ENCODE data around the gene AGXT. TPM values are rescaled to one million over a fixed set of nuclear protein-coding genes. Genes with fewer than 3 reads are reported as not detected.

Gene AGXT
- total RNA-seq, 4 donors from 2014 or later, result not detected

DNA sequence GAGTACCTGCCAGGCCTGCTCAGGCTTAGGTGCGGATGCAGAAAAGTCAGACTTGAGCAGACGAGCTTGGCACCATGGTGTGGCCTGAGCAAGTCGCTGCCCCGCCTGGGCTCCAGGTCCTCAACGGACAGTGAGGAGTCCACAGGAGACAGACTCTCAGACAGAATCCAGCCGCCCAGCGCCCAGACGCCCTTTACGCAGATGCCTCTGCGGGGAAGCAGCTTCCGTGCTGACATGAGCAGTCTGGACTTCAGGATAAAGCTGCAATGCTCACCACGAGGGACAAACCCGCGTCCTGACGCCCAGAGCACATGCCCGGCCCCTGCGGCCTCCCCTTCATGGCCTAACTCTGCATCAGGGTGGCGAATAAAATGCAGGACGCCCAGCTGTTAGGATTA lies 30.8 kb downstream of the AGXT start:
- Histone ChIP-seq H3K4me3 (replicated peaks in 1 of 3) (no peak overlapping the region), H3K27me3 (no peaks in the 10 kb centered on the region), H3K27ac (no peak overlapping the region), H3K9me3 (no peaks in the 10 kb centered on the region), H3K4me1 (peaks cover 0 to 12% of the 10 kb centered on the region in 2 donors), H3K36me3 (no peaks in the 10 kb centered on the region)
- 84 to 90% methylated on average over 15 to 17 of the region's 19 CpGs for WGBS, 2 donors
- intact Hi-C loops (cut with DNase I), result no loop called here
- TF ChIP-seq, protein P1, sequence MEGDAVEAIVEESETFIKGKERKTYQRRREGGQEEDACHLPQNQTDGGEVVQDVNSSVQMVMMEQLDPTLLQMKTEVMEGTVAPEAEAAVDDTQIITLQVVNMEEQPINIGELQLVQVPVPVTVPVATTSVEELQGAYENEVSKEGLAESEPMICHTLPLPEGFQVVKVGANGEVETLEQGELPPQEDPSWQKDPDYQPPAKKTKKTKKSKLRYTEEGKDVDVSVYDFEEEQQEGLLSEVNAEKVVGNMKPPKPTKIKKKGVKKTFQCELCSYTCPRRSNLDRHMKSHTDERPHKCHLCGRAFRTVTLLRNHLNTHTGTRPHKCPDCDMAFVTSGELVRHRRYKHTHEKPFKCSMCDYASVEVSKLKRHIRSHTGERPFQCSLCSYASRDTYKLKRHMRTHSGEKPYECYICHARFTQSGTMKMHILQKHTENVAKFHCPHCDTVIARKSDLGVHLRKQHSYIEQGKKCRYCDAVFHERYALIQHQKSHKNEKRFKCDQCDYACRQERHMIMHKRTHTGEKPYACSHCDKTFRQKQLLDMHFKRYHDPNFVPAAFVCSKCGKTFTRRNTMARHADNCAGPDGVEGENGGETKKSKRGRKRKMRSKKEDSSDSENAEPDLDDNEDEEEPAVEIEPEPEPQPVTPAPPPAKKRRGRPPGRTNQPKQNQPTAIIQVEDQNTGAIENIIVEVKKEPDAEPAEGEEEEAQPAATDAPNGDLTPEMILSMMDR (IDR thresholded peaks at IDR 0.05), result no peak
- TF ChIP-seq POLR2A (IDR thresholded peaks at IDR 0.05), result no peak
- no peak for DNase-seq

DNA sequence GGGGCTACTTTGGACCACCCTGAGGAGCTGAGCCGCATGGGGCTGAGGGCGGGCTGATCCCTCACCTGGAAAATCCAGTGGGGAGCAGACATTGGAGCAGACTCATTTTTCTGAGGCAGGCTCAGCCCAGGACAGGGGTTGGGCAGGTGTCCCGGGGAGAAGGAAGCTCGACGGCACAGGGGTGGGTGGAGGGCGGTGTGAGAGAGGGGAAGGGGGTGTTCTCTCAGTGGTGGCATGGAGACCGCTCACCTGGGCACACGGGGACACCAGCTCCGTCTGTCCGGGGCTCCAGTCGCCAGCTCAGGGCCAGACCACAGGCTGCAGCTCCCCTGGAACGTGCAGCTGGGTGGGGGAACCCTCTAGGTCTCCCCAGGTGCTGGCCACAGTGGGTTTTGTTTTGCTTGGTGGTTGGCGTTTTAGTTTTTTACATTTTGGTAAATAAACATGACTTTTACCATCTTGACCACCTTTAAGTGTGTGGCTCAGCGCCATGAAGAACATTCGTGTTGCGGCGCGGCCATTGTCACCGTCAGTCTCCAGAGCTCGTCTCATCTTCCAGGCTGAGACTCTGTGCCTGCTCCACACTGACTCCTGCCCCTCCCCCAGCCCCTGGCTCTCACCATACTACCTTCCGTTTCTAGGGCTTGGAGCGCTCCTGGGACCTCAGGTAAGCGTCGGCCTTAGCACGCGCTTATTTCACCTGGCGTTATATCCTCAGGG lies 31.7 kb downstream of the AGXT start:
- Histone ChIP-seq H3K27ac (no peak overlapping the region), H3K4me3 (replicated peaks in 1 of 3) (no peak overlapping the region), H3K36me3 (no peaks in the 10 kb centered on the region), H3K4me1 (peaks cover 0 to 12% of the 10 kb centered on the region in 2 donors), H3K9me3 (no peaks in the 10 kb centered on the region), H3K27me3 (no peaks in the 10 kb centered on the region)
- no peak for TF ChIP-seq POLR2A (IDR thresholded peaks at IDR 0.05)
- TF ChIP-seq, protein P1 (IDR thresholded peaks at IDR 0.05), result no peak
- intact Hi-C loops (cut with DNase I), result no loop called here
- 87 to 89% methylated on average over 24 to 27 of the region's 27 CpGs for WGBS, 2 donors
- no peak for DNase-seq

DNA sequence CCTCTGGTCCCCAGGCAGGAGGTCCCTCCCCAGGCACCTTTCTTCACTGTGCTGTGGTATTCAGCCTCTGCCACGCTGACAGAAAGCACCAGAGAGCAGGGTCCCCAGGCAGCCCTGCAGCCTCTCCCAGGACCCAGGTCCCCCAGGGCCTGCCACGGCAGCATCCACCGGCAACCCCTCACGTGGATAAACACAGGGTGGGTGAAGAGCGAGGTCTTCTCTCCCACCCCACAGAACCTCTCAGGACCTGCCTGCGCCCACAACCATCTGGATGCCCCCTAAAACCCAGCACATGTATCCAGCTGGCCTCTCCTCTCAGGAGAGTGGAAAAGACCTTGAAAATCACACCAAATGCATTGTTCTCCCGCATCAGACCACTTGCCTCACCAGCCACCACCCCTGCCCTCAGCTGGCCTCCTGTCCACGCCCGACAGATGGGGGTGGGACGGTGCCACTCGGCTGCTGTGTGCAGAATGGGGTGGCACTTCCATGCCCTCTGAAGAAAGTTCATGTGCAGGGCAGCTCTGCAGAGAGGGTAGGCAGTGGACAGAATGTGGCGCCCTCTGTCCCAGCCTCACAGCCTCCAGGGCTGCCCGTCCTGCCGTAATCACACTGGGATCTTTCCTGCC lies 33.5 kb downstream of the AGXT start:
- Histone ChIP-seq H3K36me3 (no peaks in the 10 kb centered on the region), H3K27me3 (no peaks in the 10 kb centered on the region), H3K9me3 (no peaks in the 10 kb centered on the region), H3K27ac (no peak overlapping the region), H3K4me3 (replicated peaks in 1 of 3) (no peak overlapping the region), H3K4me1 (peaks cover 0 to 9% of the 10 kb centered on the region in 2 donors)
- WGBS, 2 donors, result 85 to 90% methylated on average over 13 to 14 of the region's 14 CpGs
- TF ChIP-seq, protein P1 (IDR thresholded peaks at IDR 0.05), result no peak
- TF ChIP-seq POLR2A (IDR thresholded peaks at IDR 0.05), result no peak
- no peak for DNase-seq
- intact Hi-C loops (cut with DNase I), result no loop called here

DNA sequence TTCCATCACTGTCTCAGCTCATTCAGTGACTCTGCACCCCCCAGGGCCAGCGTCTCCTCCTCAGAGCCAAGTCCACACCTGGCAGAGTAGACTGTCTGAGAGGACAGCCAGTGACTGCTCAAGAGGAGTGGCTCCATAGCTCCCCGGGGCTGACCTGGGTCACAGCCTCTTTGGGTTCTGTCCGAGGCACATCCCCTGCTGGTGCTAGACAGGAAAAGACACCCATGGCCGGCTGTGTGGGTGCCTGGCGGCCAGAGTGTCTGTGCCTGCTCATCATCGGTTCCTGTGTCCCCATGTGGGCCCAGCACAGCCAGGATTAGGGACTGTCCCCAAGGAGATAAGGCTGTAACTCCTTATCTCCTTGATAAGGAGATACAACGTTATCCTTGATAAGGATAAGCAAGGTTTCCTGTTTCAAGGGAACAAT lies 34.0 kb downstream of the AGXT start:
- TF ChIP-seq, protein P1 (IDR thresholded peaks at IDR 0.05), result no peak
- no peak for TF ChIP-seq POLR2A (IDR thresholded peaks at IDR 0.05)
- Histone ChIP-seq H3K4me3 (replicated peaks in 1 of 3) (no peak overlapping the region), H3K27me3 (no peaks in the 10 kb centered on the region), H3K9me3 (no peaks in the 10 kb centered on the region), H3K36me3 (no peaks in the 10 kb centered on the region), H3K27ac (no peak overlapping the region), H3K4me1 (peaks cover 0 to 9% of the 10 kb centered on the region in 2 donors)
- no peak for DNase-seq
- intact Hi-C loops (cut with DNase I), result no loop called here
- 53 to 67% methylated on average over 4 to 7 of the region's 7 CpGs for WGBS, 2 donors

All from thyroid gland (tissue), 4 donors.